MM.1S (cell line): ENCODE data around the gene SAMD5.

Experiments
- CTCF ChIP-seq: fragments of 300-600 bp; sonication (generic); IDR thresholded peaks from 2 replicates; pipeline ENCODE4 v1.5.1; 2016; ENCODE audit warnings: antibody characterized with exemption, low read length, mixed read lengths
- EZH2 ChIP-seq: fragments of 300-600 bp; sonication (generic); optimal IDR thresholded peaks from 2 replicates; pipeline ENCODE3; 2017; ENCODE audit warnings: low read depth, mild to moderate bottlenecking, antibody characterized with exemption, low read length, mixed read lengths

- TF ChIP-seq EZH2 (no peak), CTCF (no peak)
These were observed 95.9 kb downstream of the SAMD5 start for GRCh38 chr6:147604373-147604772.
